ENCODE measurements around the gene SNCA.

The SNCA gene

GRCh38 chr4:89836897-89837384, at the start of gene SNCA:
Gene SNCA (minus strand): TSS chr4:89837161. CDS start chr4:89835667, 1,494 bp downstream.
- peak; percentile 68 for DNase-seq (ENCODE audit: low read depth)

- no peak for DNase-seq (ENCODE audit: low read depth)
These were observed 42.3 kb upstream of the SNCA start for GRCh38 chr4:89879215-89879614.

- DNase-seq (ENCODE audit: low read depth), result peak; percentile 51
These were observed 41.6 kb upstream of the SNCA start for GRCh38 chr4:89878611-89879010.

GRCh38 chr4:89876548-89876947, 39.6 kb upstream of the SNCA start:
- DNase-seq (ENCODE audit: low read depth), result no peak

GRCh38 chr4:89871211-89871610, 34.2 kb upstream of the SNCA start:
- DNase-seq (ENCODE audit: low read depth), result no peak

- peak; percentile 7 for DNase-seq (ENCODE audit: low read depth)
These were observed 32.1 kb upstream of the SNCA start for GRCh38 chr4:89868999-89869589.

GRCh38 chr4:89868276-89868675, 31.3 kb upstream of the SNCA start:
- DNase-seq (ENCODE audit: low read depth), result no peak

GRCh38 chr4:89863533-89863932, 26.6 kb upstream of the SNCA start:
- no peak for DNase-seq (ENCODE audit: low read depth)

GRCh38 chr4:89860971-89861370, 24.0 kb upstream of the SNCA start:
- no peak for DNase-seq (ENCODE audit: low read depth)

GRCh38 chr4:89855236-89855635, 18.3 kb upstream of the SNCA start:
- DNase-seq (ENCODE audit: low read depth), result no peak

- no peak for DNase-seq (ENCODE audit: low read depth)
These were observed 10.8 kb upstream of the SNCA start for GRCh38 chr4:89847571-89848325.

- no peak for DNase-seq (ENCODE audit: low read depth)
These were observed 2.6 kb upstream of the SNCA start for GRCh38 chr4:89839558-89839957.

GRCh38 chr4:89837993-89838390, 1.0 kb upstream of the SNCA start:
- DNase-seq (ENCODE audit: low read depth), result no peak

GRCh38 chr4:89837385-89837992, 528 bp upstream of the SNCA start:
- peak; percentile 49 for DNase-seq (ENCODE audit: low read depth)

GRCh38 chr4:89836031-89836745, 773 bp downstream of the SNCA start:
- no peak for DNase-seq (ENCODE audit: low read depth)

- no peak for DNase-seq (ENCODE audit: low read depth)
These were observed 1.5 kb downstream of the SNCA start for GRCh38 chr4:89835413-89835812.

- no peak for DNase-seq (ENCODE audit: low read depth)
These were observed 2.3 kb downstream of the SNCA start for GRCh38 chr4:89834486-89835209.

GRCh38 chr4:89829470-89830138, 7.4 kb downstream of the SNCA start:
- peak; percentile 68 for DNase-seq (ENCODE audit: low read depth)

- DNase-seq (ENCODE audit: low read depth), result peak; percentile 81
These were observed 13.5 kb downstream of the SNCA start for GRCh38 chr4:89823416-89823815.

- DNase-seq (ENCODE audit: low read depth), result peak; percentile 55
These were observed 15.3 kb downstream of the SNCA start for GRCh38 chr4:89821612-89822011.

GRCh38 chr4:89820010-89820409, 17.0 kb downstream of the SNCA start:
- no peak for DNase-seq (ENCODE audit: low read depth)

All from amniotic epithelial cell (primary cell).